GM18505 (cell line): ENCODE results near the gene RFTN1.

ENCODE experiments used
- ATAC-seq: cut with Tn5 transposase; IDR thresholded peaks from one replicate; pipeline ENCODE4 v1.9.1; 2021; ENCODE audit not compliant: unreplicated experiment
- POLR2A ChIP-seq: IDR thresholded peaks from 4 replicates; pipeline ENCODE4 v1.6.1; 2011; ENCODE audit warnings: borderline replicate concordance; ENCODE audit not compliant: insufficient read depth, insufficient read length; ENCODE audit errors: extremely low read depth

RFTN1 gene

DNA sequence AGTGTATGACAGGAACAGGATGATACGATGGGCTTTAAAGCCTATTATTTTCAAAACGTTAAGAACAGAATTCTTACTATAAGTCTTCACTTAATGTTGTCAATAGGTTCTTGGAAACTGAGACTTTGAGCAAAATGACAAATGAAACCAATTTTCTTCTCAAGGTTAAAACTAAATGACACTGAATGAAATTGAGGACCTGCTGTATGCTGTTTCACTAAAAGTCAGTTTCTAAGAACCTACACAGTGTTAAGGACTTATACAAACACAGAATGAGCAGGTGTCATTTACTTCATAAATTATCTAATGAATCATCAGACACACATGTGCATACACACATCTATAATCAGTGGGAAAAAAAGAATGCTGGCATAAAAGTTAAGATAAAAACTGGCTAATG, 106.9 kb downstream of the RFTN1 start:
- no peak for TF ChIP-seq POLR2A
- no peak for ATAC-seq

DNA sequence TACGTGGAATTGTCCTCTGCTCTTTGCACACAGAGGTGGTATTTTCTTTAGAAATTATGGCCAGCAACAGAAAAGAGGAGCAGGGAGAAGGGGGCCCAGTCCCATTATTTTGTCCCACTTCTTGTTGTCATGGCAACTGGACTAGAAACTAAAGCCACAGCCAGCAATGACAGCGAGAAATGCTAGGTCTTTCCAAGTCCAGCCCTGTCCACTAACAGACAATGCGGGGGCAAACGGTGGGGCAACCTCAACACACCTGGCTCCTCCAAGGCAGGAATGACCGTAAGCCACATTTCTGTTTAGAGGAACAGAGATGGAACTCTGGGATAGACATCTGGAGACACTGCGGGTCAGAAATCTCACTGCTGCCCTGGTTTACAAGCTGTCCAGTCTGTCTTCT, 107.3 kb downstream of the RFTN1 start:
- ATAC-seq, result no peak
- no peak for TF ChIP-seq POLR2A

DNA sequence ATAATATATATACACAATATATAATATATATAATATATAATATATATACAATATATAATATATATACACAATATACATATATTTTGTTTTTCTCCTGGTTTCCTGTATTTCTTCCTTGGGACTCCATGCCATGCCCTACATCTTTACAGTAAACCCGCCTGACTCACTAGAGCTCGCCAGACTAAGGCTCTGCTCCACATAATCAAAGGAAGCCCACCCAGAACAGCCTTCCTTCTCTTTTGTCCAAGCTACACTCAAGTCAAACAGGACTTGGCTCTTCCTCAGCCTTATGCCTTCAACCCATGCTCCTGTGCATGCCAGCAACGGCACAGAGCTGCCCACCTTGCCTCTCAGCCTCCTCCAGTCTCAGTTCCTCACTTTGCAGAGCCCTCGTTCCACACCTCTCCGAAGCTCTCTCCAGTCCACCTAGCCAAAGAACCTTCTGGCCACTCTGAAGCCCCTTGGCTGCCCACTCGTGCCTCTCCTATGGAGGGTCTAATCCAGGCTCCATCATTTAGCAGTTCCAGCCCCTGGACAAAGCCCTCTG, 109.1 kb downstream of the RFTN1 start:
- TF ChIP-seq POLR2A, result no peak
- ATAC-seq, result no peak

DNA sequence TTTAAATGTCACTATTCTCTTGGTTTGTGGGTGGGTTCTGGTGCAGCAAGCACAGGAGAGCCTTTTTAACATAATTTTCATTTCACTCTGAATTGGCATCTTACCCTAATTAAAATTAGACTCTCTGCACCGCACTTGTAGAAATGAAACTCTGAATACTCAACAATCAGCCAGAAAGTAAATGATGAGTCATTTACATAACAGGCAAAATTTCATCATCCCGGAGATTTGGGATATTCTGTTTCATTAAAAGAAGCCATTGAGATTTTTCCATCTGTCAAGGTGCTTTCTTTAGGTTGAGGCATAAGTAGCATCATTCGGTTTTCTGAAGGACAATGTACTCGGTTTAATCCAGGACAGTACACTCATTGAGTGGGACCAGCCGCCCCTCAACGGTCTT, 111.0 kb downstream of the RFTN1 start:
- TF ChIP-seq POLR2A, result no peak
- ATAC-seq, result no peak

DNA sequence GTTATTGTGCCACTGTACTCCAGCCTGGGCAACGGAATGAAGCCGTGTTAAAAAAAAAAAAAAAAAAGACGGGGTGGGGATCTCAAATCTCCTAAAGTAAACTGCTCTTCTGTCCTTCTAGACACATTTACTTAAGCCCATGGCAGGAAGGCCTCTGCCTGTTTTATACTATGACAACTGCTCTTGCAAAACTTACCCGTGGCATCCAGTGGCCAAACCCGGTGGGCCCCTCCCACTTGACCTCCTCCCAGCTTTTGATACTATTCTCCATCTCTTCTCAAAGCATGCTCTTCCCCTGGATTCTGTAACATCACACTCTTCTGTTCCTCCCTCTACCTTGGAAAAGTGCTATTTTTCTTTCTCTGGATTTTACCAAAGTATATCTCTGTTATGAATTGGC, 112.2 kb downstream of the RFTN1 start:
- TF ChIP-seq POLR2A, result no peak
- ATAC-seq, result no peak

DNA sequence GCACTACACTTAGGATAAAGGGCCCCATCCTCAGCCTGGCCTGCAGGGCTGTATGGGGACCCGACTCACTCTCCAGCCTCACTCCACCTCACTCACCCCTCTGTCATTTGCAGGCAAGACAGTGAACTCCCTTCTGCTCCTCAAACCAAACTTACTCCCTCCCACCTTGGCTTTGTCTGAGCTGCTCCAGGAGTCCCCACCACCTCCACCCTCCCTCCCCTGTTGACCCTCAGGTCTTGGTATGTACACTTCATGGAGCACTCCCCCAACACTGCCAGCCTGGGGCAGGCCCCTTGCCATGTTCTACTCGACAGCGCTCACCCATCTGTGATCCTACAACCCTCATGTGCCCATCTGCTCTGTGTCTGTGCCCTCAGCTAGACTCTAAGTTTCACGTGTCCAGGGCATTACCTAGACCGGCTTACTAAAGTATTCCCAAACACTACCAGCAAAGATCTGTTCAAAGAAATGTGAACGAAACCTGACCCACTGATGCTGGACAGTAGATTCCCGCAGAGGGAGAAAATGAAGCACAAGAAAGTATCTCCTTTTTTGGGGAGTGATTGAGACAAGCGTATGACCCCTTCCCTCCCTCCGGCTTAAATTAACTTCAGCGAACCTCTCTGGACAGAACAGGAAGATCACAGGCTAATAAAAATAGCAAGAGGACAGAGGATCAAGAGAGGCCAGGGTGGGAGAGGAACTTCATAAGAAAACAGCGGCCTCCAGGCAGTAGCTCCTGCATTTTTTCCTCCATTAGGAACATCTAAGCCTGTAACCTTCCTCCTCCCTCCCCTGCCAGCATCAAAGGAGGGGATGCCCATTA, 113.2 kb downstream of the RFTN1 start:
- ATAC-seq, result no peak
- TF ChIP-seq POLR2A, result no peak

DNA sequence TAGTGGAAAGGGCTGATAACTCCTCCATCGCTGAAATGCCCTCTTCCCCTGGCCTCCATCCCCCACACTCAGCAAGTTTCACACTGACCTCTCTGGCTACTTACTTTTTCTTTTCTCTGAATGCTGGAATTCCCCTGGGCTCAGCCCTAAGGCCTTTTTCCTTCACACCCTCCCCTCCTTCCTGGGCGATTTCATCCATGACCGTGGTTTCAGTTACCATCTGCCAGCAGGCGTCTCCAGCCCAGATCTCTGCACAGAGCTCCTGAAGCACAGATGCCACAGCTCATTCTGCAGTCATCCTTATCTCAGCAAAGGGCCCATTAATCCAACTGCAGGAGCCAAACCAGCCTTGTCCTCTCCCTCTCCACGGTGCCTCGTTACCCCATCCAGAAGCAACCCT, 114.0 kb downstream of the RFTN1 start:
- ATAC-seq, result no peak
- no peak for TF ChIP-seq POLR2A

DNA sequence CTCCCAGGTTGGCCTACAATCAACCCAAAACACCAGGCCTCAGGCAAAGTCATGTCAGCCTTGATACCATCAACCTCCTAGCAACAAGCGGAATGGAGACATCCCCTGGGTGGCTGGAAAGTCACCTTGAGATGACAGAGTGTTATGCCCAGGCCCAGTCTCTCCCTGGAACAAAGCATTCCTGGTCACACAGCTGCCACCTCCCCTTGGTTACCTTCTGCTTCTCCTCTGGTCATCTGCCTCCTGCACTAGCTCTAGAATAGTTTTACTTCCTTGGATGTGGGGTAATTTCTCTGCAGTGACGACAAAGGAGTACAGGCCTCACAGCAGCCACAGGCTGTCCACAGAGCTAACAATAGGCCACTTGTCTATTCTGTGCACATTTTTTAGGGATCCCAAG, 114.9 kb downstream of the RFTN1 start:
- no peak for ATAC-seq

DNA sequence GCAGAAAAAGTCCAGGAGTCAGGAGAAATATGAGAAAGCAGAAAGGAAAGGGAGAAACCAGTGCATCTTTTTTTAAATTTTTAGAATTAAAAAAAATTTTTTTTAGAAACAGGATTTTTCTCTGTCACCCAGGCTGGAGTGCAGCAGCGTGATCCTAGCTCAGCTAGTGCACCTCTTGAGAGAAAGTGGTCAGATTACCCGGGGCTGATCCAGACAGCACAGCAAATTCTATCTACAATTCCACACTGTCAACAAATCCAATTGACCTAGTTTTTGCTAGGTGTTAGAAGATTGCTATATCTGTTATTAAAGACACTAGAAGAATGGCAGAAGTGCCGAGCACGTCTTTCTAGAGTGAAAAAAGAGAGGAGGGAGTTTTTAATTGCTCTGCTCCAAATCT, 117.3 kb downstream of the RFTN1 start:
- ATAC-seq, result no peak
- TF ChIP-seq POLR2A, result no peak

More for the DNA sequence above, 114.9 kb downstream of the RFTN1 start:
- no peak for TF ChIP-seq POLR2A

DNA sequence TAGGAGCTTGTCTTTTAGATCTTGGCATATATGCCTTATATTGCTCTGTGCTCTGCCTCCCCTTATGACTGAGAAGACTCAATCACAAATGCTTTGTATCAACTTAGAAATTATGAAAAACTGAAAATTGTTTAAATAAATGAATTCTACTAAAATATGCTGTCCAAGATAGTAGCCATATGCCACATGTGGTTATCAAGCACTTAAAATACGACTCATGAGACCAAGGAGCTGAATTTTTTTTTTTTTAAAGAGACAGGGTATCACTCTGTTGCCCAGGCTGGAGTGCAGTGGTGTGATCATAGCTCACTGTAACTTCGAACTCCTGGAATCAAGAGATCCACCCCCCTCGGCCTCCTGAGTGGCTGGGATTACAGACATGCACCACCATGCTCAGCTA, 118.3 kb downstream of the RFTN1 start:
- ATAC-seq, result no peak
- no peak for TF ChIP-seq POLR2A

DNA sequence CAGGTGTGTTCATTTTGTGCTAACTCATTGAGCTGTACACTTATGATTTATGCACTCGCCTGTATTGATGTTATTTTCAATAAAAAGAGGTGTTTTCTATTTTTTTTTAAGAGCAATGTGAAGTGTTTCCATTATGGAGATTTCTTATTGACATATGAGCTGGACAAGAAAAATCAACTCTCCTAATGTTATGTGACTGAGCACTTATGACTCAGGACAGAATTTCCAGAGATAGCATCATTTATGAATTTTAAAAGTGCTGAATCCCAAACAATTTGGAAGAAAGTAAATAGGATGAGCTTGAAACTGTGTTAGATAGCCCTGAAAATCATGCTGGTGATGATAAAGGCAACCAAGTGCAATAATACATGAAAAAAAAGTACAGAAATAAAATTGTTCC, 118.9 kb downstream of the RFTN1 start:
- ATAC-seq, result no peak
- TF ChIP-seq POLR2A, result no peak

DNA sequence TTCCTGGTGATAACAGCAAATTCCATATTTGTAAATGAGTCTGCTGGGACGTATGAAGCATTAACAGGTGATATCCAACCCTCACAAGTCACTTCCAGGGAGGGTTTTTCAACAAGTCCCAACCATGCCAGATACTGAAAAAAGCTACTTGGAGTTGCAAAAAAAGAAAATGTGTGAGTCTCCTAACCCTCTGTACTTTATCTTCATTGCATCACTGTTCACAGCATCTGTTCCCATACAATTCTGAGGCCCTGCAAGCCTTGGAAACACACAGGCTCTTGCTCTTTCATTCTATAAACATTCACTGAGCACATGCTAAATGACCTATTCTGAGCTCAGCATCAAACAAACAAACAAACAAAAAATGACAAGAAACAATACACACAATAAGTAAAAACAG, 120.8 kb downstream of the RFTN1 start:
- TF ChIP-seq POLR2A, result no peak
- ATAC-seq, result no peak

DNA sequence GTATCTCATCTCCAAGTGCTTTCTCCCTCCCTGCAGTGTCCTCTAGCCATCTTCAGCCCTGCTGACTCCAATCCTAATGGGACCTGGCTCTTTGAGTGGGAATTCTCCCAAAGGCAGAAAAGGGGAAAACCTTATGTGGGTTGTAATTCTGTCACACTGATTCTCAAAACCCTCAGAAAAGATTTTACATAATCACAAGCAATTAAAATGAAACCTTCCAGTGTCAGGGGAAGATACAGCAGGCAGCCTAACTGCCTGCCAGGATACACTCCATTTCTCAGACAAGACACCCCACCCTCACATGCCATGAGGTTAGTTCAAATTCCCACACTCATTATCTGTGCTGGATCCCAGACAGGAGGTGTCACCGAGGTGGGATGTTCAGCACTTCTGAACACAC, 121.4 kb downstream of the RFTN1 start:
- no peak for TF ChIP-seq POLR2A
- no peak for ATAC-seq

DNA sequence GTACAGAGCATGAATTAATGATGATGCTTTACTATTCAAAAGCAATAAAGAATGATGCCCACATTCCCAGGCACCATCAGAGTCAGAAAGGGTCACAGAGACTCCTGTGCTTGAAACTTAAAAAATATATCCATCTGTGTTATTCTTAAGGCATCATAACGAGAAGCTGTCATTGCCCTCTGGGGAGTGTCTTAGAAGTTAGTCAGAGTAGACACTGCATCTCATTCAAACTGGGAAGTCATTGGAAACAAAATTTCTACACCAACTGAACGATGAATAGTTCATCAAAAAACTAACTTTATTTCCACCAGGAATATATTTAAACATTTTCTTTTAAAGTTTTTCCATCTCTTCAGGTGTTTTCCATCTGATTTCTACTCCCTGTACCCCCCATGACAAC, 122.9 kb downstream of the RFTN1 start:
- TF ChIP-seq POLR2A, result no peak
- no peak for ATAC-seq
